GM18505 (cell line): ENCODE results near the gene DCAF6.
"Not testable (repeated sequence)": the region's sequence is repeated elsewhere in the genome, so short reads cannot be mapped to it uniquely, and the experiment has no call there.

Experiments used
- ATAC-seq: cut with Tn5 transposase; IDR thresholded peaks from one replicate; pipeline ENCODE4 v1.9.1; 2021; ENCODE audit not compliant: unreplicated experiment
- POLR2A ChIP-seq: IDR thresholded peaks from 4 replicates; pipeline ENCODE4 v1.6.1; 2011; ENCODE audit warnings: borderline replicate concordance; ENCODE audit not compliant: insufficient read depth, insufficient read length; ENCODE audit errors: extremely low read depth

Gene DCAF6

GRCh38 chr1:167928457-167928852 is 8.0 kb upstream of the DCAF6 start:
- TF ChIP-seq POLR2A = no peak
- ATAC-seq = no peak

DNA sequence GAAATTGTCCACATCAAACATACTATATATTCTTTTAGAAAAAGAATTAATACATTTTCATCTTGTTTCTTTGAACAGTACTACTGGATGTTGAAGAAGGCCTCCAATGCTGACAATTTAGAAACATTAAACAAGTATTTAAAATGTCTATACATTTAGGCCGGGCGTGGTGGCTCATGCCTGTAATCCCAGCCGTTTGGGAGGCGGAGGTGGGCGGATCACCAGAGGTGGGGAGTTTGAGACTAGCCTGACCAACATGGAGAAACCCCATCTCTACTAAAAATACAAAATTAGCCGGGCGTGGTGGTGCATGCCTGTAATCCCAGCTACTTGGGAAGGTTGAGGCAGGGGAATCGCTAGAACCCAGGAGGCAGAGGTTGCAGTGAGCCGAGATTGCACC is 7.6 kb upstream of the DCAF6 start:
- not testable (repeated sequence) for ATAC-seq

DNA sequence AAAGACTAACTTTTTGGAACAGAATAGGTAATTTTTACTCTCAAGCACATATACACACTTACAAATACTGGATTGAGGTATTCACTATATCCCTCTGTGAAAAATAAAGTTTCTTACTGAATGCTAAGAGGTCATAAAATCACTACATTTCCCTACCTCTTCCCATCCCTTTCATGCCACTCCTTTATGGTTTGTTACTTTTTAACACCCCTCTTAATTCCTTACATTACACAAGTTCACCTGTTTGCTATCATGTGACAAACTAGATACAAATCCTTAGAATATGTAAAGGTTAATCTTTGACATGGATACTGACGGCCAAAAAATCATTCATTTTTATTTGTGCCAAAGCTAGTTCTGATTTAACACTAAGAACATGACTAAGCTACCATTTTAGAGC is 6.8 kb upstream of the DCAF6 start:
- ATAC-seq = no peak
- TF ChIP-seq POLR2A = no peak

- TF ChIP-seq POLR2A = no peak
- no peak for ATAC-seq
Measured at GRCh38 chr1:167933788-167934187, 2.7 kb upstream of the DCAF6 start.

DNA sequence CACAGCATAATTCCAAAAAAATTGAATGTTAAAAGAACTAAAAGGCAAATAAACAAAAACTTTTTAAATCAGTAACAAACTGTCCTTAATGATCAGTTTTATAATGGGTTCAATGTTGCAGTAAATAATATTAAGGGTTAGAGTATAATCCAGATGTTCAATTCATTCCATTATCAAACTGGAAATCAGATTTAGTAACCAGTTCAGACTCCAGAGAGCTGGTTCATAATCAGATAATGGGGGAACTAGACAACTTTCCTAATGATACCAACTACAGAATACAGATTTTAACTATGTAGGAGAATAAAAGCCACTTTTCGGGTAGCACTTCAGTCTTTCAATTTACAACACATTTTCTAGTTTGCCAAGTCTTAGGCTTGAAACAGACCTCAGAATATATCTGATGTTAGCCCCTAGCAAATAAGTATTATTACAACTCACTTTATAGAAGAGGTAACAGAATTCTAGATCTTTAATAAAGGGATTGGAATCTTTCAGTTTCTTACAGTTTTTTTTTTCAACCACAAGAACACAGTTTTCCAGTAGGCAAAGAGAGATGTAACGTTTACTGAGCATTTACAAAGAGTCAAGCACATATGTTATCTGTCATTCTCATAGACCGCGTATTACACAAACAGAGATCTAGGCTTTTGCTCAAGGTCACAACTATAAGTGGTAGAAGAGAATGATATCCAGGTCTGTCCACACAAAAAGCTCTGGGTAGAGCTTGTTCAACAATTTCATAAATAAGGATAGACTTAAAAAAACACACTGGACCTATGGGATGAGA is 1.9 kb upstream of the DCAF6 start:
- TF ChIP-seq POLR2A = no peak
- ATAC-seq = no peak

DNA sequence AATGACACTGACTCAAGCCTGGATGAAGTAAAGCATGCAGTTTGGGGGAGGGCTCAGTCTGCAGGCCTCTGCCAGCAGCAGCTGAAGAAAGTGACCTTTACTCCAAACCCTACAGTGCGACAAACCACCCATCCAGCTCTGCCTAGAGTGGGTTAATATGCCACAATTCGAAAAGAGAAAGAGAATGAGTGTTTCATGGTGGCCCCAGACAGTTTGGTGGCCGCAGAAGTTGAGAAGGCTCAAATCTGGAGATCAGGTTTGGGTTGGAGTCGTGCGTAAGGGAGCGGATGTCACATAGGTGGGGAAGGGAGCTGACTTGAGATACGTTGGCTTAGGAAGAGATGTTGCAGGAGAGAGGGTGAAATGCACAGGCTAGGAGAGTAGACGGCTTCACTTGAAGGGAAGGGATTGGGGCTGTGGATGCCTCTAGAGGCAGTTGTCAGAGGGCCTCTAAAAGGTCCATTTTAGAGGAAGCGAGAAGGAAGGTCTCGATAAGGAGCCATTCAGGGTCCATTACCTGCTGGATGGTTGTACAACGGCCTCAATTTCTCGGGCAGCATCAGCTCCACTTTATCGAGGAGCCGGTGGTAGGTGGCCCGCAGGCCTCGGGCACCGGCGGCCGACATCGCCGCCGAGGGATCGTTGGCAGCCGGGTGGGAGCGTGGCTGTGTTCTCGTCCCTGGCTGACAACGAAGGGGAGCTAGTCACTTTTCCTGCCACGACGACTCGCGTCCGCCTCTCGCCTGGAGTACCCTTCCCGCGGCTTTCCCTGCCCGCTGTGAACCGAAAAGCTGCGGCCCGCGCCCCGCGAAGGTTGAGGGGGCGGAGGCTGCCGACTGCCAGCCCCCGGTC is 1.0 kb upstream of the DCAF6 start:
- peak; percentile 5 for ATAC-seq
- TF ChIP-seq POLR2A = peak; percentile 53

GRCh38 chr1:167936930-167937708 is 636 bp downstream of the DCAF6 start, which contains the start of gene MPC2:
Gene MPC2 (minus strand): TSS chr1:167937072. CDS start chr1:167935841, 1,231 bp downstream.
- peak; percentile 53 for TF ChIP-seq POLR2A
- ATAC-seq = peak; percentile 10

DNA sequence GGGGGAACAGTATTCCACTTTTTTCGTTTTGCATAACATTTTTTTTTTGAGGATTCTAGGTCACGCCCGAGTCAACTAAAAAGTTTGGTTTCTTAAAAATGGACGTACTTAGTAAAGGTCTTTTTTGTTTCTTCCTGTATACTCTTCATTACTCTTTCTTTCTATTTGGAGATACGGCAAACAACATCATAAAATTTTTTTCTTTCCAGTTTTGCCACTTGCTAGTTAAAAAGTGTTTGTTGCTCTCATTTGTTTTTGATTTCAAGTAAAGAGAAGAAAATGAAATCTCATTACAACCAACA is 1.2 kb downstream of the DCAF6 start:
- ATAC-seq = no peak
- TF ChIP-seq POLR2A = no peak

- TF ChIP-seq POLR2A = no peak
- ATAC-seq = no peak
Measured at GRCh38 chr1:167938080-167938636, 1.7 kb downstream of the DCAF6 start.

DNA sequence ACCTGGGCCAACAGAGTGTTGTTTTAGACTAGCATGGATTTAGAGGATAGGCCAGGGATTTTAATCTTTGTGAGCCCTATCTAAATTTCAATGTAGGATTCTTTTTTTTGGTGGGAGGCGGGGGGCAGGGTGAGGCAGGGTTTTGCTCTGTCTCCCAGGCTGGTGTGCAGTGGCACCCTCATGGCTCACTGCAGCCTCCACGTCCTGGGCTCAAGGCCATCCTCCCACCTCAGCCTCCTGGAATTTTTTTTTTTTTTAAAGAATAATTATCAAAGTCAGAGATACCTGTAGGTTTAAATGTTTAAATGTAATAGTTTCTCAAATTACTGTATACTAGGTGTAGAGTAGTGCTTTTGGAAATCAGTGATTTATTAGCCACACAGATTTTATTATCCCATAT is 3.8 kb downstream of the DCAF6 start:
- ATAC-seq = no peak
- TF ChIP-seq POLR2A = no peak

GRCh38 chr1:167943541-167943940 is 7.1 kb downstream of the DCAF6 start:
- TF ChIP-seq POLR2A = no peak
- ATAC-seq = no peak

GRCh38 chr1:167947733-167948132 is 11.2 kb downstream of the DCAF6 start:
- ATAC-seq = no peak

DNA sequence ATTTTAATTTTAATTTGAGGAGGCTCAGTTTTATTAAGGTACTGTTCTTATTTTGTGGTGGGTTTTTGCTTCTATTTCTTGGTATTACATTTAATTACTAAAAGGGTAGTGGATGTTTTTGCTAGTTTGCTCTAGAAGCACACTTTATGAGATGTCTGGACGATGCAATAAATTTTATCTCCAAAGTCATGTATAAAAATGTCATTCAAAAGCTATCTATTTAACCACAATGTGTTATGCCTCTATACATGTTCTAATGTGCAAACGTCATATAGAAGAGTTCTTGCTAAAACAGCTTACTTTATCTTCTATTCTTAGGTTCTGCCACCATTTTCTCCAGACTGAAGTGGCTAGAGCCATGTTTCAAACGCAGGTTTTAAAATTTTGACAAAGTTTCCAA is 13.3 kb downstream of the DCAF6 start:
- no peak for ATAC-seq
- TF ChIP-seq POLR2A = no peak

More at GRCh38 chr1:167947733-167948132, 11.2 kb downstream of the DCAF6 start:
- TF ChIP-seq POLR2A = no peak
